ENCODE measurements around the gene MYO1D. TPM values are rescaled to one million over a fixed set of nuclear protein-coding genes. Genes with fewer than 3 reads are reported as not detected.
A peak's percentile ranks its signal among the peaks of the same experiment; 100 is the strongest.

Gene MYO1D
- total RNA-seq, 1 experiment from 2014 or later, result 23.5 TPM

DNA sequence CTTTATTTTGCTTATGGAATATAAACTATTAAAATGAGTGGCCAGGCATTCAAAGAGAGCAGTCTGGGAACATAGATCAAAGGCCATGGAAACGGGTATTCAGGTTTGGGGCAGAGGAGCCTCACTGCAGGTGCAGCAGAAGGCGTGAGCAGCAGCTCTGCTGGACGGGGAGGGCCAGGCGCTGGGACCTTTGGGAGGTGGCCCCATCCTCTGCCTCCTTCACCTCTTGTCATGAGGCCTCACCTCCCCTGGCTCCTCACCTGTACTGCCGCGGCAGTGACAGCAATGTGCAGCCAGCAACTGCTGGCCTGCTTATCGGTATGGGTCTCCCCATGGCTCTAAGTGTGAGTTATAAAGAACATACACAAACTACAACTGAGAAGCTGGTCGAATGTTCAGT lies 280.7 kb downstream of the MYO1D start:
- CTCF ChIA-PET, result no interaction called here
- no peak for ATAC-seq
- H3K27me3 ChIP-seq (ENCODE audit: low read length), result no peaks in the 10 kb centered on the region

GRCh38 chr17:32593003-32593402 lies 283.9 kb downstream of the MYO1D start:
- POLR2A ChIA-PET (ENCODE audit: unreplicated experiment), result no interaction called here
- H3K27ac ChIP-seq (ENCODE audit: low read length), result no peak overlapping the region
- CTCF ChIA-PET, result no interaction called here
- no peaks in the 10 kb centered on the region for H4K20me1 ChIP-seq (ENCODE audit: low read length)
- H3K4me3 ChIP-seq (ENCODE audit: low read length), result no peak overlapping the region
- ATAC-seq, result no peak
- no peaks in the 10 kb centered on the region for H3K79me2 ChIP-seq (ENCODE audit: low read length)
- H3F3A ChIP-seq (ENCODE audit: low read length, unreplicated experiment), result no peaks in the 10 kb centered on the region
- H3K9ac ChIP-seq (ENCODE audit: low read length), result no peak overlapping the region
- no peaks in the 10 kb centered on the region for H3K9me3 ChIP-seq (ENCODE audit: low read length)
- H3K4me1 ChIP-seq (ENCODE audit: insufficient read depth, low read length), result no peaks in the 10 kb centered on the region
- H3K27me3 ChIP-seq (ENCODE audit: low read length), result no peaks in the 10 kb centered on the region
- intact Hi-C loops (cut with micrococcal nuclease), result no loop called here
- no peaks in the 10 kb centered on the region for H3K9me2 ChIP-seq (replicated peaks; ENCODE audit: low read length)
- H3K4me2 ChIP-seq (ENCODE audit: low read length), result no peak overlapping the region
- DNase-seq, result peak; percentile 3
- H3K36me3 ChIP-seq (ENCODE audit: low read depth, low read length), result no peaks in the 10 kb centered on the region
- no TSS peak for BruUV-seq (replicated peaks)
- TF ChIP-seq EZH2phosphoT487 (IDR thresholded peaks at IDR 0.05; ENCODE audit: borderline replicate concordance, low read length), result no peak
- TF ChIP-seq, protein P1, sequence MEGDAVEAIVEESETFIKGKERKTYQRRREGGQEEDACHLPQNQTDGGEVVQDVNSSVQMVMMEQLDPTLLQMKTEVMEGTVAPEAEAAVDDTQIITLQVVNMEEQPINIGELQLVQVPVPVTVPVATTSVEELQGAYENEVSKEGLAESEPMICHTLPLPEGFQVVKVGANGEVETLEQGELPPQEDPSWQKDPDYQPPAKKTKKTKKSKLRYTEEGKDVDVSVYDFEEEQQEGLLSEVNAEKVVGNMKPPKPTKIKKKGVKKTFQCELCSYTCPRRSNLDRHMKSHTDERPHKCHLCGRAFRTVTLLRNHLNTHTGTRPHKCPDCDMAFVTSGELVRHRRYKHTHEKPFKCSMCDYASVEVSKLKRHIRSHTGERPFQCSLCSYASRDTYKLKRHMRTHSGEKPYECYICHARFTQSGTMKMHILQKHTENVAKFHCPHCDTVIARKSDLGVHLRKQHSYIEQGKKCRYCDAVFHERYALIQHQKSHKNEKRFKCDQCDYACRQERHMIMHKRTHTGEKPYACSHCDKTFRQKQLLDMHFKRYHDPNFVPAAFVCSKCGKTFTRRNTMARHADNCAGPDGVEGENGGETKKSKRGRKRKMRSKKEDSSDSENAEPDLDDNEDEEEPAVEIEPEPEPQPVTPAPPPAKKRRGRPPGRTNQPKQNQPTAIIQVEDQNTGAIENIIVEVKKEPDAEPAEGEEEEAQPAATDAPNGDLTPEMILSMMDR (conservative IDR thresholded peaks at IDR 0.05; ENCODE audit: low read depth, low read length), result peak; percentile 23; the same call in 1 of the 2 replicates
- no peak overlapping the region for H2AFZ ChIP-seq (ENCODE audit: low read length)

More for the DNA sequence above, 280.7 kb downstream of the MYO1D start:
- intact Hi-C loops (cut with micrococcal nuclease), result no loop called here
- Histone ChIP-seq H3K79me2 (ENCODE audit: low read length) (no peaks in the 10 kb centered on the region), H3K9me3 (ENCODE audit: low read length) (no peaks in the 10 kb centered on the region), H3K4me1 (ENCODE audit: insufficient read depth, low read length) (no peaks in the 10 kb centered on the region), H3K9me2 (replicated peaks; ENCODE audit: low read length) (no peaks in the 10 kb centered on the region), H3K27ac (ENCODE audit: low read length) (no peak overlapping the region), H3F3A (ENCODE audit: low read length, unreplicated experiment) (no peaks in the 10 kb centered on the region), H4K20me1 (ENCODE audit: low read length) (no peaks in the 10 kb centered on the region), H3K4me3 (ENCODE audit: low read length) (no peak overlapping the region), H3K36me3 (ENCODE audit: low read depth, low read length) (no peaks in the 10 kb centered on the region), H2AFZ (ENCODE audit: low read length) (no peak overlapping the region), H3K9ac (ENCODE audit: low read length) (no peak overlapping the region), H3K4me2 (ENCODE audit: low read length) (no peak overlapping the region)
- POLR2A ChIA-PET (ENCODE audit: unreplicated experiment), result interaction anchor here (0.6 kb wide), 1 partner anchor 8 kb away, joined by 4 read pairs; no protein-coding TSS in a partner anchor
- no peak for DNase-seq
- no TSS peak for BruUV-seq (replicated peaks)
- TF ChIP-seq EZH2phosphoT487 (IDR thresholded peaks at IDR 0.05; ENCODE audit: borderline replicate concordance, low read length) (no peak), EZH2 (IDR thresholded peaks at IDR 0.05; ENCODE audit: low read length, unreplicated experiment) (no peak)
- TF ChIP-seq, protein P1 (conservative IDR thresholded peaks at IDR 0.05; ENCODE audit: low read depth, low read length), result no peak

GRCh38 chr17:32591405-32591804 lies 285.5 kb downstream of the MYO1D start:
- H3K27me3 ChIP-seq (ENCODE audit: low read length), result no peaks in the 10 kb centered on the region
- no peak overlapping the region for H2AFZ ChIP-seq (ENCODE audit: low read length)

More at GRCh38 chr17:32591405-32591804, 285.5 kb downstream of the MYO1D start:
- TF ChIP-seq EZH2phosphoT487 (IDR thresholded peaks at IDR 0.05; ENCODE audit: borderline replicate concordance, low read length) (no peak), EZH2 (IDR thresholded peaks at IDR 0.05; ENCODE audit: low read length, unreplicated experiment) (no peak)
- TF ChIP-seq, protein P1 (conservative IDR thresholded peaks at IDR 0.05; ENCODE audit: low read depth, low read length), result no peak
- Histone ChIP-seq H3K4me2 (ENCODE audit: low read length) (no peak overlapping the region), H3F3A (ENCODE audit: low read length, unreplicated experiment) (no peaks in the 10 kb centered on the region), H3K79me2 (ENCODE audit: low read length) (no peaks in the 10 kb centered on the region), H3K9me2 (replicated peaks; ENCODE audit: low read length) (no peaks in the 10 kb centered on the region), H3K27ac (ENCODE audit: low read length) (no peak overlapping the region), H4K20me1 (ENCODE audit: low read length) (no peaks in the 10 kb centered on the region), H3K36me3 (ENCODE audit: low read depth, low read length) (no peaks in the 10 kb centered on the region), H3K4me3 (ENCODE audit: low read length) (no peak overlapping the region), H3K4me1 (ENCODE audit: insufficient read depth, low read length) (no peaks in the 10 kb centered on the region), H3K9me3 (ENCODE audit: low read length) (no peaks in the 10 kb centered on the region), H3K9ac (ENCODE audit: low read length) (no peak overlapping the region)
- POLR2A ChIA-PET (ENCODE audit: unreplicated experiment), result no interaction called here
- DNase-seq (no peak), ATAC-seq (no peak)
- no TSS peak for BruUV-seq (replicated peaks)
- CTCF ChIA-PET, result no interaction called here
- intact Hi-C loops (cut with micrococcal nuclease), result no loop called here
